Stimulated activated CD4-positive, alpha-beta T cell treated with anti-CD3 and anti-CD28 coated beads, Interleukin-1b, Interleukin-23, amount 100 ng/mL, for 4 hours (primary cell): ENCODE data around the gene KCNC2.

ENCODE experiments used
- DNase-seq, 2 donors: peaks; one replicate each; pipeline ENCODE4 v3.0.0-alpha.2; 2020; ENCODE audit warnings: low read depth in 2 of 2

KCNC2 gene

DNA sequence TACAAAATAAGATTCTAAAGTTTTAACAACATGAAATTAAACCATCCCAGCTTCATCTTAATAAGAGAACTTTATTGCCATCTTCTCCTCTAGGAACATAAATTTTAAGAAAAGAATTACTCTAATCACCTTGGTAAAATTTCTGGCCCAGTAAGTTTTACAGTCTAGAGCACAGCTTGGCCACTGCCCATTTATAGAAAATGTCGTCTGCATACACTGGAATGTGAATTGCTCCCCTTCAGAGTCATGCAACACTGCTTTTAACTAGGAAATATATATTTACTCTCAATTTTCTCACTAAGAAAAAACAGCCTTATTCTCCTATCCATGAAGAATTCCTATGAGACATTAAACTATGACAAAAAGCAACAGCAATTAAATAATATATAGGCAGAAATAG lies 48.2 kb downstream of the KCNC2 start:
- DNase-seq = no peak

DNA sequence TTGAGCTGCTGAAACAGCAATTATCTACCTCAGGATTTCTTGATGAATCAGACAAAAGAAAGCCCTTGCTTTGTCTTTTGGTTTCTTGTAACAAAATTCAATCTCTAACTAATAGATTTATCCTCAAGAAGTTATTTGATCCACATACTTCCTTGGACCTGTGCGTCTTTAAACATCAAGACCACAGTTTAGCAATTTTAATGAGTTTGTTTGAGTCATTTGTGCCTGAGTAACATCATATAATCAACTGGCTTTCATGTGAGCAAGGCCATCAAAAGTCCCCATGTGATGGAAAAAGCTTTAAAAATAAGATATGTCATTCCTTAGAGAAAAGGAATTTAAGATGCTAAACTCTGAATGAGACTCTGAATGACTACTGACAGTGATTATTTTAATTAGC lies 52.3 kb downstream of the KCNC2 start:
- no peak for DNase-seq

DNA sequence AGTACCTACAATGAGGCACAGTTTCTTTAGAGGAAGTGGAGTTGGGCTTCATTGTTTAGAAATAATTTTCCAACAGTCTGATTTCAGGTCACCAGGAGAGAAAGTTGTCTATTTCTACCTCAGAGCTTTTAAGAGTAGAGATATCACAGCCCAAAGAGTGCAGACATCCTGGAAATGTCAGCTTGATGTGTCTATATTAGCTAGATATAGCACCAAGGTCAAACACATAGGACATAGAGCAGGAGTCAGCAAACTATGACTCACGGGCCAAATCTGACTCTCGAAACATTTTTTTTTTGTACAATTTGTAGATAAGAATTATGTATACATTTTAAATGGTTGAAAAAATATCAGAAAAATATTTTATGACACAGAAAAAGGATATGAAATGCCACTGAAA lies 53.7 kb downstream of the KCNC2 start:
- no peak for DNase-seq

DNA sequence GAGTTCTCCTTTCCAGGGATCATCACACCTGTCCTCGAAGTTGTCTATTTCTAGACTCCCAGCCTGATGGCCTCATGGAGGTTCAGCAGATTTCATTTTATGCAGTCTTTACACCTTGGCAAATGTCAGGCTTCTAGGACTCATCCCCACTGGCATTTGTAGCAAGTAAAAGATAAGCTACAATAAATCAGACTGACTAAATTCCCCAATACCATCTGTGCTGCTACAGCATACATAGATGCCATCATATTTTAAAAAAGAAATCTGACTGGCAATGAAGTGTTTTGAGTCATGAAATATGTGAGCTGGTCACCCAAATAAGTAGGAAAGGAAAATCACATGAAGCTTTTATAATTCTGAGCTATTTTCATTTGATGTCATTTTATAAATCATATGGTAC lies 55.3 kb downstream of the KCNC2 start:
- DNase-seq = no peak

DNA sequence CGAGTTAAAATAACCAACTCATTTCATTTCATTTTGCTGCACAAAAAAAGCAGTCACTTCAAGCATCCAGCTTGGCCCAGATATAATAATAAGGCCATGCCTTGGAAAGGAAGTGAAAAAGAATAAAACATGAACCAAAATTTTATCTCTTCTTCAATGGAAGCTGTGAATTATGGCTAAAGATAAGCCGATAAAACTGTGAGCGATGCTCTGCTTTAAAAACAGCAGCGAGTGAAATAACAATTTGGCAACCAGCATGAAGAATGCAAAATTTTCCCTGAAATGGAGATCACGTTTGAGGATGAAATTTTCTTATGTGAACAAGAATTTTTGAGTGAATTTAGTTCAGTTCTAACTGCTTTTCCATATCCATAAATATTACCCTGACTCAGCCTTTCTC lies 70.4 kb downstream of the KCNC2 start:
- DNase-seq = no peak

DNA sequence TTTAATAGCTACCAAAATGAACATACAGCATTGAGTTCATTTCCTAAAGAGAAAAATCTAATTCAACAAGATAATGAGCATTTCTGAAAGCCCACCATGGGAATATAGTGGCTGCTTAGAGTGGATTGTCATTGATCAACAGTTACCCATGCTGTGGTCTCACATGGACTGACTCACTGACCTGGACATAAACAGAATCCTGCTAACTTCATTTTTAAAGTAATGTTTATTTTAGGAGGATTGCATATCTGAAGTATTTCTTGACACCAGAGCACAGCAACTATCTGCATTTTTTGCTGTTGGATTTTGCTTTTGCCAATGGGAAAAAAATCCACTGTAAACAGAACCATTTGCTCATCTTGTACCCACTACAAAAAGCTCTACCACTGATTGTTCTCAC lies 71.7 kb downstream of the KCNC2 start:
- DNase-seq = no peak

DNA sequence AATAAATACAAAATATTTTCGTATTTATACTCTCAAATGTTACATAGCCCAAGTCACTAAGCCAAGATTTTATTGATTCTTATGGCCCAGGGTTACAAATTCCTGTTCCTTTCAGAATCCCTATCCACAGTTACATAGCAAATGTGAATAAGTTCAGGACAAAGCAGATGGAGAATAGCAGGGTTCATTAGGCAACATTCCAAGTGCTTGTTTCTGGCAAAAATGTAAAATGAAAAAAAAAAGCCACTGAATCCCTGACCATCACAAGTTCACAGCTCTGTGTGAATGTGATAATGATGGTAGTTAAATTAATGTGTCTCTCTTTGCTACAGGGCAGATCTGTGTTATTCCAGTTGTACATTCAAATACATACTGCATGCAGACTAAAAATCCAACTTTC lies 74.6 kb downstream of the KCNC2 start:
- no peak for DNase-seq

DNA sequence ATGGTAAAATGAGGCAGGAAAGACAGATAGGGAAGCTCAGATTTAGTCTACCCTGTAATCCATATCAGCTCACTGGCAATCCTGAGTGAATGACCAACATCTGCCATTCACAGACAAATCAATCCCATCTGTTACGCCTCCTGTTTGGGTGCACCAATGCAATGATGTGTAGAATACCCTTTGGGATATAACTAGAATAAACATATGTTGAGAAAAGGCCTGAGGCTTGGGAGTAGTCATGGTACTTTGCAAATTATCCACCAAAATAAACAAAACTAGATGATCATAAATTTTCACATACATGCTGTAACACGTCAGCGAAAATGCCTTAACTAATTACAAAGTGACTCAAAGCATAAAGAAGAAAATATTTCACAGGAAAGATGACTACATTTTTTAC lies 78.8 kb downstream of the KCNC2 start:
- no peak for DNase-seq

DNA sequence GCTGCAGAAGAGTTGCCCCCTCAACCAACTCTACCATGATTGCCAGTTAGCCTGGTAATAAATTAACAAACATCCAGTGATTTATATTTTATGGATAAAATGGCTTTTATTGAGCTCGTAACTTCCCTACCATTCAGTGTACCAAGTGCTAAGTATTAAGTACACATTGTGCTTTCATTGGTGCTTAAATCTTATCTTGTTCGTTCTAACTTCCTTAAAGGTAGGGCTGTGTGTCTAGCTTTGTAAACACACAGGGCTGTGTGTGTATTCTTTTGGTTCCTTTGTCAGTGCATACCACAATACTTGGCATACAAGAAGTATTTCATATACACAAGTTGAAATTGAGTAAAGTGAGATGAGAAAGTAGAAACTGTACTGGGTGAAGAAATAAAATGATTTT lies 80.4 kb downstream of the KCNC2 start:
- DNase-seq = no peak

DNA sequence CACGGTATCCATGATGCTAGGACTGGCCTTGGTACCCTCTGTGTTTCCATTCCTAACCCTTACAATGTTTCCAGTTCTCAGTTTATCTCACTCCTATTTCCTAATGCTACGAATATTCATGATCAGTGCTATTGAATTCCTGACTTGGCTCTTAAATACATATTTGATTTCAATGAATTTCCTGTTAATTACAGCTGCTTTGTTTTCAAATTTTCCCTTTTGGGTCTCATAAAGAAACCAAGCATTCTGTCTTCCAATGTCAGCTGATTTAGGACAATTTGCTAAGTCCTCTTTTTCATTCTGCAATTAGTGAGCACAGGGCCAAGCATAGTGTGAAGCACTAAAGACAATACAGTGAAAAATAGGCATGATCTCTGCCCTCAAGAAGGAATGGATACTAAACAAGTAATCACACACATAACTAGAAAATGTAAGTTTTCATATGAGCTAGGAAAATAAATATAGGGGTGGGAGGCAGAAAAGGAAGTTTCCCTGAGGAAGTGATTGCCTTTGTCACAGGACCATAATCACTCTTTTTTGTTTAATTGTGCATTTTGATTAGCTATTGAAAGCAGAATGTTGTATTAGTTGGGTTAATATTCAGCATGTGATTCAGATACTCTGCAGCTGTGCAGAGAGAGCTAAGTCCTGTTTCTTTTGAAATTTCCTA lies 88.5 kb downstream of the KCNC2 start:
- no peak for DNase-seq

DNA sequence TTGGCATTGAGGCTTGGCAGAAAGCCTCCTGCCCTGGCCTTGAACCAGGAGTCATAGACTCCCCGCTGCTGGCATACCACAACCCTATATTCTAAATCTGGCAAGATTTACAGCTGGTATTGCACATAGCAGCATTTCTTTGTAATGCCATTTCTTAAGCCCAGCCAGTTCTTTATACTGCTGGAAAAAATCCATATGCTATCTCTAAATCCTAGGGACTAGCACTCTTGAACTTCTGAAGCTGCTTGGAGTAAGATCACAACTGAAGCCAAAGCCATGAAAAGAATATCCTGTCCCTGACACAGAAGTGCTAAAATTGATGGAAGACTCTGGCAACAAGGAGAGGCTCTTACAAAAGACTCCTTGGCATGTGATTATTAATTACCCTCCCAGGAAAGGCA lies 89.3 kb downstream of the KCNC2 start:
- DNase-seq = no peak

DNA sequence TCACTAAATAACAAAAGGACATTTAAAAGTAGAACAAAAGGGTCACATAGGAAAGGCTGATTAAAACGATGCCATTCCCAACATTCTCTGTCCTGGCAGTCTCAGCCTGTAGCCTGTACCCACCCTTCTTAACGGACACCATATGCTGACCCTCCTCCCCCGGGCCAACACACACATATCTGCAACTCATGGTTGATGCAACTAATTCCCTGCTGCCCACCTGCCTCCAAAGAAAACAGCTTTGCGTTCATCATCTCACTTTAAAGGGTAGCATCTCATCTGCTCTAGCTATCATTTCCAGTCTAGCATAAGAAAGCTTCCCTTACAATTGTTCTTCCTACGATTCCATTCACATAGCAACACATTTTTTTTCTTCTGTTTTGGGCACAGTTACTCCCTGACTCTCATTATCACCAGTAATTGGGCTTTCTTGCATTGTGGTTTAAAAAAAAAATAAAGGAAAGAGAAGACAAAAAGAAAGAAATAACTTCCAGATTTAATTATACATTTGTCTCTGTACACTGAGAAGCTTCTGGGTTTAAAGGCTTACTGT lies 92.9 kb downstream of the KCNC2 start:
- no peak for DNase-seq

DNA sequence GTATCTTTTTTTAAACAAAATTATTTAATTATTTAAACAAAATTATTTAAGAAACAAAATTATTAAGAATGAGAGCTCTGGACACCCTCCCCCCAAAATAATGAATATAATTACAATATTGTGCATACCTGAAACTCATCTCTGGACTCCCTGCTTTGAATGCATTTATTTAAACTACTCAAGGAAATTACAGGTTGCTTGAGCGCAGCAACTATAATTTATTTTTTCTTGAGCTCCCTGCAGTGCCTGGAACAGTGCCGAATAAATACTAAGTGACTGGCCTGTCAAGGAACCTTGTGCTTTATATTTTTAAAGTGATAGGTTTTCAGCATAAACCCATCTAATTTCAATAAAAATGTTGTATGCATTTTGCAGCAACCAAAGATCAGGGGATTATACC lies 93.9 kb downstream of the KCNC2 start:
- DNase-seq = no peak

DNA sequence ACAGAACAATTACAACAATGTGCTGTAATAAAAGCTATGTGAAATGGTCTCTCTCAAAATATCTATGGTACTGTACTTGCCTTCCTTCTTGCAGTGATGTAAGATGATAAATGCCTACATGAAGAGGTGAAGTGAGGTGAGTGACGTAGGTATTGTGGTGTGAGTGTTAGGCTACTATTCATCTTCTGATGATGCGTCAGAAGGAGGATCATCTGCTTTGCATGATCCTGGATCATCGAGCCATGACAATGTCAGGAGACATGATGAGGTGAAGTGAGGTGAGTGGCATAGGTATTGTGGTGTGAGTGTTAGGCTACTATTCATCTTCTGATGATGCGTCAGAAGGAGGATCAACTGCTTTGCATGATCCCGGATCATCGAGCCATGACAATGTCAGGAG lies 105.8 kb downstream of the KCNC2 start:
- no peak for DNase-seq

DNA sequence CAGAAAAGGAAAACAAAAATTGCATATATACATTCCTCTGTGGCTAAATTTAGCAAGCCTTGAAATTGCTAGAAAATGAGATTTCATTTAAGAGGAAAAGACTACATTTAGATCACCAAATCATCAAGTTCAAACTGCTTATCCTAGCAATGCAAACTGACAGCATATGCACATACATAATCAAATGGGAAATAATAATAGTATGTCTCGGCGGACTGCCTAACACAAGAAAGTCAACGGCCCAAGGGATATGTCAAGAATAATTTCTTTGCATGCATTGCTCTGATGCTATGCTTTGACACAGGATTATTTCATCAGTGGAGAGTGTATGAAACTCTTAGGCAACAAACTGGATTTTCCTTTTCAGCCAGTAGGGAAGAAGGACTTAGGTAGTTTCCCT lies 107.9 kb downstream of the KCNC2 start:
- no peak for DNase-seq

DNA sequence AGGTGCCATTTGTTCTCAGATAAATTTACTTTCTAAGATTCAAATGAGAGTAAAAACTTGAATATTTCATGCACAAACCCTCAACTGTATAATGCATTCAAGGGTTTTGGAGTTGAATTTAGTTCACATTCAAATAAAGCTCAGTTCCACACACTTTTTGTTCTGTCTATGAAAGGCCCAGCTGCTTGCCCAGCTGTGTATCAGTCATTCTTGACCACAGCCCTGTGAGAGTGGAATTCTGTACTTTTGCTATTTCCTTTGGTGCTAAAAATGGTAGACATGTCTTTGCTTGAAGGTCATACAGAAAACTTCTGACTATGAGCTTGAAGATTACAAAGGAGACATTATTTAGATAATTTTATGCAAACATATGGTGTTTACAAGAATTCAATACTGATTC lies 110.4 kb downstream of the KCNC2 start:
- no peak for DNase-seq

DNA sequence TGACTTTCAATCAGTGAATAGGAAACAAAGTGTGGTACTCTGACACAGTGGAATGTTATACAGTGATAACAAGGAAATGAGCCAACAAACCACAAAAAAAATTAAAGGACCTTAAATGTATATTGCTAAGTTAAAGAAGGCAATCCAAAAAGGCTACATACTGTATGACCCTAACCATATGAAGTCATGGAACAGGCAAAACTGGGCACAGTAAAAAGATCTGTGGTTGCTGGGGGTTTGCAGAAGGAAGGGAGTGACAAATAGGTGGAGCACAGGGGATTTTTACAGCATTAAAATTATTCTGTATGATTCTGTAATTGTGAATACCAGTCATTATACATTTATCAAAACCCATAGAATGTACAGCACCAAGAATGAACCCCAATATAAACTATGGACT lies 112.6 kb downstream of the KCNC2 start:
- no peak for DNase-seq

DNA sequence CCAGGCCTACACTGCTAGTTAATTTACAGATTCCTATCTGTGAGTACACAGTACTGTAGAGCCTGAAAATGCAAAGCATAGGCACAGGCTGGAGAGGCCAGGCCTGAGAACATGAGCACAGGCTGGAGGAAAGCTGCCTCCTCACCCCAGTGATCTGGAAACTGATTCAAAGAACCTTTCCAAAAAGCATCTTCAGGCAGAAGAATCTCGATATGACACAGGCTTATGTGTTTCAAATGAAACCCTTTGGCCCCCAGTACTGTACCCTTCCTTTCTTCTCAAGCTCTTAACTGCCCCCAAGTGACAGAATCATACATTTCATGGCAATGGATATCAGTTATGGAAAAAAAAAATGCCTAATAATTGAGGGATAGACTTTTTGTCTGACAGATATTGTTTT lies 122.0 kb downstream of the KCNC2 start:
- no peak for DNase-seq

DNA sequence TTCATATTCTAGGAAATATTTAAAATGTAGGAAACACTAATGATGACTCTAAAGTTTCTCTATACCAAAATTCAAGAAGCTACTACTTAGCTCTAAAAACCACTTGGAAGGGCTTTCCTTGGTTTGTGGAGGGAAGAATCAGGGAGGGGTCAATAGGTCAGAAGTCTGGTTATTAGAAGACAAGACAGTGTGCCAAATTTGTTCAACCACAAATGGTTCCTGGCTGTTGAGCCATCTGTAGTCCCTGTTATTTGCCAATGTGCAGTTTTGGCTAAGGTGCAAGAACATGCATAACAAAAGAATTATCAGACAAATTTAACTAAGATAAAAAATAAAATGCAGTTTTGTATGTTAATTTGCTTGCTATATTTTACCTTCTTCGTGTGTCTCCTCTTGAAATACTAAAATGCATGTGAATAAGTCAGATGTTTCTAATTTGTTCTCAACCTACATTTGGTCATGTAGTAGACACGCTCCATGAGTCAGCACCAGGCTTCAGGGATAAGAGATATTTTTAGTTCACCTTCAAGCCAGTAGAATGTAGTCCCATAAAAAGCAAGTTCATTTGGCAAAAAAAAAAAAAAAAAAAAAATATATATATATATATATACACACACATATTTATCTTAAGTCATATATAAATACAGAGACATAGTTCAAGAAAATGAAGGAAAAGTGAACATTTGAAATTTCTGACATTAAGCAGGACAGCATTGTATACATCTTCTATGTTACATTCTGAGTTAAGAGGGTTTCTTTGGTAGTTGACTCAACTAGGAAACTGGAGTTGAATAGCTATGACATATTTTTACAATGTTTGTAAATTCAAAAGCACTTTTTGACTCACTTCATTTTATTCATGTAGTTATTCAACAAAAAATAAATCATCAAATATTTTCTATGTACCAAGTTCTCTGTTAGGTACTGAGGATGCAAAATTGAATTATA lies 123.3 kb downstream of the KCNC2 start:
- DNase-seq = no peak

DNA sequence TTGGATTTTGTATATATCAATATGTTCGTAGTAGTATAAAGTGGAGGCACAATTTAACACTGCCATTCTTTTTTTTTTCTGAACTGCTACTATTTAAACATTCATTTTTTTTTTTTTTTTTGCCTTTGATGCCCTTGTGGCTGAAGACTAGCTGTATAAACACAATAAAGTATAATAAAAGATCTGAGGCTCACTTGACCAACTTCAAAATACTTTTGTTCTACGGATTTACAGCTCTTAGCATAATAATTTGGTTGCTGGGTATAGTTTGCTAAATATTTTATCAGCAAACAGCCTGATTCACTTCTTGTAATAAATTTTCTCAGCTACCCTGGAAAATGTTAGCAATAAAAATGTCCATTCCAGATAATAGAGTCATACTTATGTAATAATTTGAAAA lies 128.3 kb downstream of the KCNC2 start:
- DNase-seq = no peak

DNA sequence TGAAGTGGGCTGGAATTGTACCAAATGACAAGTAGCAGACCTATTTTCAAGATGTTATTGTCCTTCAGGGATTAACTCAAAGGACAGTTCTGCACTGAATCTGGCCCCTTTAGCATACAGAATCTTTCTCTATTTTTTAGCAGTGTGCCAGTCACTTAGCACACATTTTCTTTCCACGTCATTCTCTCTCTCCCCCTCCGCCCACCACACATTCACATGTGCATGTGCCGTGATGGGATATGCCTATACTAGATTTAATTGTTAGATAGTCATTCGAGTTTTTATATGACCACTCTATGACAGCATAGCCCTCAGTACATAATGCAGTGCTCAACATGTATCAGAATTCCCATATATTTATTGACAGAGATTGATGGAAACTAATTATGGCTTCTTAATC lies 129.1 kb downstream of the KCNC2 start:
- DNase-seq = no peak

DNA sequence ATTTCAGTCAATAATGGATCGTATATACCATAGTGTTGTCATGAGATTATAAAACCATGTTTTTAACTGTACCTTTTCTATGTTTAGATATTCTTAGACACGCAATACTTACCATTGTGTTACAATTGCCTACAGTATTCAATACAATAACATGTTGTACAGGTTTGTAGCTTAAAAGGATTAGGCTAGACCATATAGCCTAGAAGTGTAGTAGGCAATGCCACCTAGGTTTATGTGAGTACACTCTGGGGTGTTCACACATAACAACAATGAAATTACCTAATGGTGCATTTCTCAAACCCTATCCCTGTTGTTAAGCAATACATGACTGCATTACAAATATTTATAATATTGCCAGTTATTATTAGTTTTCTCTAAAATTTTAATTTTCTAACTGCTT lies 144.2 kb downstream of the KCNC2 start:
- no peak for DNase-seq

DNA sequence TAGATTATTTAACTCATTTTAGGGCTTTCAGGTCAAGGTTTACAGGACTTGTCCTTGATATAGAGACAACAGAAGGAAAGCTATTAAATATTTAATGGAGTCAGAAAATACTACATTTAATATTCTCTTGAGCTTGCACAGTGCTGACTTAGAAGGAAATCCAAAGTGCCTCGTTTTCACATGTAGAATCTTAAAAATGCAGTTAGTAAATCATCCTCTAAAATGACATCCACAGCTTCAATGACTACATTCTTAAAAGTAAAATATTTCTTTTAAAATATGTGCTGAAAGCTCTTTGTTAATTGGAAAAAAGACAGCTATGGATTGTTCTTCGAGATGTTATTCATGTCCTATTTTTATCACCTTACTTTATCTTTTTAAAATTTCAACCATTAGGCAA lies 146.9 kb downstream of the KCNC2 start:
- no peak for DNase-seq
